GM13976 (cell line): ENCODE results near the gene P3H3.
"Not testable (repeated sequence)": the region's sequence is repeated elsewhere in the genome, so short reads cannot be mapped to it uniquely, and the experiment has no call there.

ENCODE experiments used
- DNase-seq: peaks from one replicate; pipeline ENCODE4 v3.0.0; 2012; ENCODE audit warnings: low spot score
- in situ Hi-C: fragments of 300-500 bp; cut with MboI; formaldehyde crosslinking; loops from one replicate; pipeline ENCODE4 v1.12.0; 2022; ENCODE audit warnings: low sequenced_read_pairs, mixed read lengths, inconsistent platforms; ENCODE audit not compliant: unreplicated experiment
- TF ChIP-seq, protein P1 (sequence below): IDR thresholded peaks from 2 replicates; pipeline ENCODE4 v1.5.1; 2012; ENCODE audit warnings: borderline replicate concordance, mild to moderate bottlenecking; ENCODE audit not compliant: insufficient read depth; ENCODE audit errors: extremely low read depth, missing control alignments, control extremely low read depth

Gene P3H3

GRCh38 chr12:6863586-6864321 is 35.5 kb downstream of the P3H3 start:
- no peak for DNase-seq
- in situ Hi-C loops: no loop called here
- TF ChIP-seq, protein P1, sequence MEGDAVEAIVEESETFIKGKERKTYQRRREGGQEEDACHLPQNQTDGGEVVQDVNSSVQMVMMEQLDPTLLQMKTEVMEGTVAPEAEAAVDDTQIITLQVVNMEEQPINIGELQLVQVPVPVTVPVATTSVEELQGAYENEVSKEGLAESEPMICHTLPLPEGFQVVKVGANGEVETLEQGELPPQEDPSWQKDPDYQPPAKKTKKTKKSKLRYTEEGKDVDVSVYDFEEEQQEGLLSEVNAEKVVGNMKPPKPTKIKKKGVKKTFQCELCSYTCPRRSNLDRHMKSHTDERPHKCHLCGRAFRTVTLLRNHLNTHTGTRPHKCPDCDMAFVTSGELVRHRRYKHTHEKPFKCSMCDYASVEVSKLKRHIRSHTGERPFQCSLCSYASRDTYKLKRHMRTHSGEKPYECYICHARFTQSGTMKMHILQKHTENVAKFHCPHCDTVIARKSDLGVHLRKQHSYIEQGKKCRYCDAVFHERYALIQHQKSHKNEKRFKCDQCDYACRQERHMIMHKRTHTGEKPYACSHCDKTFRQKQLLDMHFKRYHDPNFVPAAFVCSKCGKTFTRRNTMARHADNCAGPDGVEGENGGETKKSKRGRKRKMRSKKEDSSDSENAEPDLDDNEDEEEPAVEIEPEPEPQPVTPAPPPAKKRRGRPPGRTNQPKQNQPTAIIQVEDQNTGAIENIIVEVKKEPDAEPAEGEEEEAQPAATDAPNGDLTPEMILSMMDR: no peak

- in situ Hi-C loops, DNase-seq: not testable (repeated sequence)
These were observed 37.1 kb downstream of the P3H3 start for GRCh38 chr12:6865307-6865706.

DNA sequence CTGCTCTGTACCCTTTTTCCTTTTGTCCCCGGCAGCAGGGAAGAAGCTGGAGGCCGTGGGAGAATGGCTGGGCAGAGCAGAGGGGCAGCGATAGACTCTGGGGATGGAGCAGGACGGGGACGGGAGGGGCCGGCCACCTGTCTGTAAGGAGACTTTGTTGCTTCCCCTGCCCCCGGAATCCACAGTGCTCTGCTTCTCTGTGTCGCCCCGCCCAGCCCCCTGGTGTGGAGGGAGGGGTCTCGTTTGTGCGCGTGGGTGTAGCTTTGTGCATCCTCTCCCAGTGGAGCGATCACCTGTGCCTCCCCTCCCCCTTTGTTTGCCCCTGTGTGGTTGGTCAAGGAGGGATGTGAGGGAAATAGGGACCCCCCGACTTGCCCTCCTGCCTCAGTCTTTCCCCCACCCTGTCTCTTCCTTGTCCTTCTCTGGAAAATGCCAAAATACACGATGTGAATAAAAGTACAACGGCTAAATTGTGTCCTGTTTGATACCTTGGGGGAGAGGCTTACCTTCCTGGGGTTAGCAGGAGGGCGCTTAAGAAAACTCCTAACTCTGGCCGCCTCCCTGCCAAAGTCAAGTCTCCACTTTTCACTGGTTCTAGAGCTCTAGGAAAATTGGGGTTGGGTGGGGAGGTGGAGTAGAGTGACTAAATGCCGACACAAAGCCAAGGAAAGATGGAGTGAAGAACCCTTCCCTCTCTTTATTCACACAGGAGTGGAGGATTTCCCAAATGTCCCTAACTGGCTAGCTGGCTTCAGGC is 38.1 kb downstream of the P3H3 start:
- in situ Hi-C loops: no loop called here
- TF ChIP-seq, protein P1: no peak
- no peak for DNase-seq

GRCh38 chr12:6866920-6867412 is 38.8 kb downstream of the P3H3 start:
- in situ Hi-C loops: no loop called here
- no peak for DNase-seq
- TF ChIP-seq, protein P1: no peak

DNA sequence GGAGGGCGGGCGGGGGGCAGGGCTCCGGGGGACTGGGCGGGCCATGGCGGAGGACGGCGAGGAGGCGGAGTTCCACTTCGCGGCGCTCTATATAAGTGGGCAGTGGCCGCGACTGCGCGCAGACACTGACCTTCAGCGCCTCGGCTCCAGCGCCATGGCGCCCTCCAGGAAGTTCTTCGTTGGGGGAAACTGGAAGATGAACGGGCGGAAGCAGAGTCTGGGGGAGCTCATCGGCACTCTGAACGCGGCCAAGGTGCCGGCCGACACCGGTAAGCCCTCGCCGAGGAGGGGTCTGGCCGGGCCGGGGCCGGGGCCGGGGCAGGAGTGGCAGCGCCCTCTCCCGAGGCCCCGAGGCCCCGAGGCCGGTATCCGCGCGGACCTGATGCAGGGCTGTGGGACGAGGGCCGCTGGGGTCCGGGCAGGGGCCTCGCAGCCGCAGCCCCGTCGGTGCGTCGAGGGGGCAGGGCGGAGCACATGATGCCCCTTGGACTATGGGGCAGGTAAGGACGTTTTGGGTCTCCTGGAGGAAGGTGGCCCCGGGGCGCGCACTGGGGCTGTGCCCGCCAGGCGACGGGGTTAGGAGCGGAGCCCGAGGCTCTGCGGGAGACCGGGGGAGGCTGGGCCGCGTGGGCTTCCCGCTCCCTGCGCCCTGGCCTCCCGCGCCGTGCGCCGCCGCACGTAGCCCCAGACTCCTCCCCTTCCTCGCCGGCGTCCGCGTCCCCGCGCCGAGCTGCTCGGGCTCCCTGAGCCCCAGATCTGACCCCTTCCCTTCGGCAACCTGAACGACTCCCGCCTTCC is 39.4 kb downstream of the P3H3 start, which contains the start of gene TPI1:
TPI1 (plus strand) TSS at position 119 of the 798 bp plus-strand sequence; CDS start at position 155, 36 bp downstream.
- in situ Hi-C loops: no loop called here
- peak; percentile 98 for DNase-seq
- TF ChIP-seq, protein P1: no peak

GRCh38 chr12:6868211-6869048 is 40.2 kb downstream of the P3H3 start:
- DNase-seq: no peak
- in situ Hi-C loops: no loop called here
- TF ChIP-seq, protein P1: no peak
